Measurements from ENCODE around the gene CCDC137. TPM values are rescaled to one million over a fixed set of nuclear protein-coding genes. Genes with fewer than 3 reads are reported as not detected.

Gene CCDC137
- total RNA-seq, 1 donor from 2014 or later: 22.4 TPM

- Mint-ChIP-seq H3K27me3 (ENCODE audit: insufficient read depth, low read depth) (peaks cover 4% of the 10 kb centered on the region), H3K27ac (no peak overlapping the region)
- H3K36me3 ChIP-seq: no peaks in the 10 kb centered on the region
These were observed 53.1 kb downstream of the CCDC137 start for GRCh38 chr17:81719410-81720266.

GRCh38 chr17:81720267-81721071, 53.9 kb downstream of the CCDC137 start:
- Histone ChIP-seq H3K4me2 (no peak overlapping the region), H2AFZ (replicated peaks) (no peak overlapping the region), H3K9me3 (ENCODE audit: low read depth) (no peaks in the 10 kb centered on the region), H3K36me3 (no peaks in the 10 kb centered on the region), H3K27ac (peak overlapping the region; percentile 46), H3F3A (ENCODE audit: low read depth) (peaks cover 11% of the 10 kb centered on the region), H3K27me3 (no peaks in the 10 kb centered on the region), H3K4me3 (no peak overlapping the region), H3K9ac (no peak overlapping the region), H4K20me1 (ENCODE audit: low read depth) (no peaks in the 10 kb centered on the region), H3K4me1 (no peaks in the 10 kb centered on the region), H3K79me2 (ENCODE audit: low read depth) (no peaks in the 10 kb centered on the region)
- H3K27me3 Mint-ChIP-seq (ENCODE audit: insufficient read depth, low read depth): peaks cover 4% of the 10 kb centered on the region
- DNase-seq (ENCODE audit: low spot score): no peak
- peaks cover 2% of the 10 kb centered on the region for H3K36me3 Mint-ChIP-seq
- H3K9me3 Mint-ChIP-seq: no peaks in the 10 kb centered on the region
- no peak for TF ChIP-seq EZH2phosphoT487 (IDR thresholded peaks at IDR 0.05)
- TF ChIP-seq EZH2 (IDR thresholded peaks at IDR 0.05): no peak
- TF ChIP-seq, protein P1, sequence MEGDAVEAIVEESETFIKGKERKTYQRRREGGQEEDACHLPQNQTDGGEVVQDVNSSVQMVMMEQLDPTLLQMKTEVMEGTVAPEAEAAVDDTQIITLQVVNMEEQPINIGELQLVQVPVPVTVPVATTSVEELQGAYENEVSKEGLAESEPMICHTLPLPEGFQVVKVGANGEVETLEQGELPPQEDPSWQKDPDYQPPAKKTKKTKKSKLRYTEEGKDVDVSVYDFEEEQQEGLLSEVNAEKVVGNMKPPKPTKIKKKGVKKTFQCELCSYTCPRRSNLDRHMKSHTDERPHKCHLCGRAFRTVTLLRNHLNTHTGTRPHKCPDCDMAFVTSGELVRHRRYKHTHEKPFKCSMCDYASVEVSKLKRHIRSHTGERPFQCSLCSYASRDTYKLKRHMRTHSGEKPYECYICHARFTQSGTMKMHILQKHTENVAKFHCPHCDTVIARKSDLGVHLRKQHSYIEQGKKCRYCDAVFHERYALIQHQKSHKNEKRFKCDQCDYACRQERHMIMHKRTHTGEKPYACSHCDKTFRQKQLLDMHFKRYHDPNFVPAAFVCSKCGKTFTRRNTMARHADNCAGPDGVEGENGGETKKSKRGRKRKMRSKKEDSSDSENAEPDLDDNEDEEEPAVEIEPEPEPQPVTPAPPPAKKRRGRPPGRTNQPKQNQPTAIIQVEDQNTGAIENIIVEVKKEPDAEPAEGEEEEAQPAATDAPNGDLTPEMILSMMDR (IDR thresholded peaks at IDR 0.05): no peak
- no peak overlapping the region for H3K27ac Mint-ChIP-seq
- H3K4me3 Mint-ChIP-seq: no peak overlapping the region
- peaks cover 2% of the 10 kb centered on the region for H3K4me1 Mint-ChIP-seq

More at GRCh38 chr17:81719410-81720266, 53.1 kb downstream of the CCDC137 start:
- Histone ChIP-seq H4K20me1 (ENCODE audit: low read depth) (no peaks in the 10 kb centered on the region), H3K4me1 (no peaks in the 10 kb centered on the region), H3F3A (ENCODE audit: low read depth) (peaks cover 11% of the 10 kb centered on the region), H3K4me2 (no peak overlapping the region), H2AFZ (replicated peaks) (no peak overlapping the region), H3K4me3 (no peak overlapping the region), H3K9me3 (ENCODE audit: low read depth) (no peaks in the 10 kb centered on the region), H3K79me2 (ENCODE audit: low read depth) (no peaks in the 10 kb centered on the region), H3K9ac (no peak overlapping the region), H3K27me3 (no peaks in the 10 kb centered on the region), H3K27ac (no peak overlapping the region)
- Mint-ChIP-seq H3K9me3 (no peaks in the 10 kb centered on the region), H3K36me3 (peaks cover 2% of the 10 kb centered on the region), H3K4me3 (no peak overlapping the region), H3K4me1 (peaks cover 2% of the 10 kb centered on the region)
- TF ChIP-seq EZH2 (IDR thresholded peaks at IDR 0.05) (no peak), EZH2phosphoT487 (IDR thresholded peaks at IDR 0.05) (no peak)
- TF ChIP-seq, protein P1 (IDR thresholded peaks at IDR 0.05): no peak
- no peak for DNase-seq (ENCODE audit: low spot score)

DNA sequence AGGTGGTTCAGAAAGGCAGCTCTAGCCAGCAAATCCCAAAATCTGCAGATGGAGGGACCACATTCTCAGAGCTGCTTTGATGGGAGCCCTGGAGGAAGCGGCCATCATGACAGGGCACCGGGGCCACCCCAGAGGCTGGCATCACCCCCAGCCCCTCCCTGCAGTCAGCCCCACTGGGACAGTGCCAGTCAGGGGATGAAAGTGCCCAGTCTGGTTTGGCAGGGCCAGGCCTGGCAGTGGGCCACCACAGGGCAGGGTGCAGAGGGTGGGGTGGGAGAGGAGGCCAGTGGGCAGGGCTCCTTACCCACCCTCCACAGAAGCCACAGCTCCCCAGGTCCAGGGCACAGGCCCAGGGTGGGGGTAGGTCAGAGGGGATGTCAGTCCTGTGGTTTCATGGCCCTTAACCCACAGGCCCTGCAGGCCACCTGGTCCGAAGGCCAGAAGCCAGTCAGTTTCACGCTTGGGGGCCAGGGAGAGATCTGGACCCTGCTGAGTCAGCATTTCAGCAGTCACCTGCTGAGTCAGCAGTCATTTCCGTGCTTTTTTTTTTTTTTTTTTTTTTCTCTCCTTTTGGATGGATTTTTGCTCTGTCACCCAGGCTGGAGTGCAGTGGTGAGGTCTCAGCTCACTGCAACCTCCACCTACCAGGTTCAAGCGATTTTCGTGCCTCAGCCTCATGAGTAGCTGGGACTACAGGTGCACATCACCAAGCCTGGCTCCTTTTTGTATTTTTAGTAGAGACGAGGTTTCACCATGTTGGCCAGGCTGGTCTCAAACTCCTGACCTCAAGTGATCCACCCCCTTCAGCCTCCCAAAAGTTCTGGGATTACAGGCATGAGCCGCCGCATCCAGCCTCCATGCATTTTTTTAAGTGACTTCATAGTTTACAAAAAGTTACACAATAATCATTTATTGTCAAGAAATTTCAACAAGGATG, 55.9 kb downstream of the CCDC137 start:
- Histone ChIP-seq H3K27ac (no peak overlapping the region), H4K20me1 (ENCODE audit: low read depth) (no peaks in the 10 kb centered on the region), H3F3A (ENCODE audit: low read depth) (peaks cover 11% of the 10 kb centered on the region), H3K9ac (no peak overlapping the region), H3K36me3 (no peaks in the 10 kb centered on the region), H3K4me3 (no peak overlapping the region), H3K4me1 (no peaks in the 10 kb centered on the region), H3K9me3 (ENCODE audit: low read depth) (no peaks in the 10 kb centered on the region), H2AFZ (replicated peaks) (no peak overlapping the region), H3K79me2 (ENCODE audit: low read depth) (no peaks in the 10 kb centered on the region), H3K4me2 (no peak overlapping the region), H3K27me3 (no peaks in the 10 kb centered on the region)
- Mint-ChIP-seq H3K27me3 (ENCODE audit: insufficient read depth, low read depth) (peaks cover 4% of the 10 kb centered on the region), H3K4me3 (no peak overlapping the region), H3K9me3 (no peaks in the 10 kb centered on the region), H3K27ac (no peak overlapping the region), H3K36me3 (peaks cover 2% of the 10 kb centered on the region), H3K4me1 (peaks cover 2% of the 10 kb centered on the region)
- TF ChIP-seq EZH2 (IDR thresholded peaks at IDR 0.05) (no peak), EZH2phosphoT487 (IDR thresholded peaks at IDR 0.05) (no peak)
- TF ChIP-seq, protein P1 (IDR thresholded peaks at IDR 0.05): no peak
- DNase-seq (ENCODE audit: low spot score): no peak

All from neural progenitor cell (in vitro differentiated cells).